Common myeloid progenitor, CD34-positive (primary cell): Measurements from ENCODE around the gene SLC23A1.

Experiments used
- CTCF ChIA-PET: fragments of 350-600 bp; sonication (Branson Sonifier 250); formaldehyde crosslinking; loops from one replicate; lab custom pipeline; 2021; ENCODE audit warnings: antibody characterized with exemption; lab: Charles Lee
- POLR2A ChIA-PET: fragments of 350-600 bp; sonication (Branson Sonifier 250); formaldehyde crosslinking; loops from one replicate; lab custom pipeline; 2021; ENCODE audit warnings: antibody characterized with exemption; lab: Charles Lee
- DNase-seq, 3 donors: peaks; one replicate each; pipeline versions ENCODE4 v3.0.0 to v3.0.0-alpha.2; 2013
- H3K27ac ChIP-seq, 2 experiments: 1 replicate in 1 of 2; 2 replicates in 1 of 2; pipeline ENCODE4 v1.7.0; 2013; ENCODE audit warnings: inconsistent platforms in 2 of 2, low read length in 2 of 2, mild to moderate bottlenecking in 2 of 2, low read depth in 1 of 2, moderate library complexity in 1 of 2; ENCODE audit not compliant: severe bottlenecking in 2 of 2, insufficient read depth in 1 of 2, poor library complexity in 1 of 2
- H3K27me3 ChIP-seq, 5 experiments: replicated peaks in 2 of 5; 1 replicate in 3 of 5; 2 replicates in 2 of 5; pipeline versions ENCODE4 v1.6.1 to v1.7.0; 2013; ENCODE audit warnings: low read length in 4 of 5, mild to moderate bottlenecking in 2 of 5, moderate library complexity in 2 of 5, inconsistent platforms in 1 of 5; ENCODE audit not compliant: insufficient read depth in 5 of 5, control insufficient read depth in 4 of 5
- H3K36me3 ChIP-seq, 4 experiments: 1 replicate in 2 of 4; 2 replicates in 2 of 4; pipeline versions ENCODE4 v1.6.1 to v1.7.0; 2013; ENCODE audit warnings: low read length in 3 of 4, control low read depth in 1 of 4, mild to moderate bottlenecking in 1 of 4; ENCODE audit not compliant: control insufficient read depth in 4 of 4, insufficient read depth in 4 of 4
- H3K4me1 ChIP-seq, 4 experiments: 1 replicate in 3 of 4; 2 replicates in 1 of 4; pipeline versions ENCODE4 v1.6.1 to v1.7.1; 2013; ENCODE audit warnings: low read length in 3 of 4, mild to moderate bottlenecking in 3 of 4, control low read depth in 1 of 4, inconsistent platforms in 1 of 4, moderate library complexity in 1 of 4; ENCODE audit not compliant: control insufficient read depth in 4 of 4, insufficient read depth in 4 of 4; ENCODE audit errors: control extremely low read depth in 1 of 4
- H3K4me3 ChIP-seq, 7 experiments: 1 replicate in 4 of 7; 2 replicates in 3 of 7; pipeline versions ENCODE4 v1.5.1 to v1.7.0; 2013; ENCODE audit warnings: mild to moderate bottlenecking in 7 of 7, low read length in 6 of 7, moderate library complexity in 6 of 7, inconsistent platforms in 2 of 7, low read depth in 2 of 7, control low read depth in 1 of 7; ENCODE audit not compliant: insufficient read depth in 4 of 7, control insufficient read depth in 1 of 7; ENCODE audit errors: extremely low read depth in 1 of 7
- H3K9me3 ChIP-seq, 5 experiments: 1 replicate in 4 of 5; 2 replicates in 1 of 5; pipeline versions ENCODE4 v1.6.1 to v1.7.1; 2013; ENCODE audit warnings: low read length in 4 of 5, mild to moderate bottlenecking in 2 of 5, inconsistent platforms in 1 of 5, low read depth in 1 of 5, moderate library complexity in 1 of 5; ENCODE audit not compliant: control insufficient read depth in 4 of 5, insufficient read depth in 2 of 5; ENCODE audit errors: control extremely low read depth in 1 of 5
- WGBS: methylation state at CpG from one replicate; pipeline ENCODE4 v1.1.5; 2013; ENCODE audit not compliant: insufficient coverage; 5-methylcytosine and 5-hydroxymethylcytosine counted together

The SLC23A1 gene

DNA sequence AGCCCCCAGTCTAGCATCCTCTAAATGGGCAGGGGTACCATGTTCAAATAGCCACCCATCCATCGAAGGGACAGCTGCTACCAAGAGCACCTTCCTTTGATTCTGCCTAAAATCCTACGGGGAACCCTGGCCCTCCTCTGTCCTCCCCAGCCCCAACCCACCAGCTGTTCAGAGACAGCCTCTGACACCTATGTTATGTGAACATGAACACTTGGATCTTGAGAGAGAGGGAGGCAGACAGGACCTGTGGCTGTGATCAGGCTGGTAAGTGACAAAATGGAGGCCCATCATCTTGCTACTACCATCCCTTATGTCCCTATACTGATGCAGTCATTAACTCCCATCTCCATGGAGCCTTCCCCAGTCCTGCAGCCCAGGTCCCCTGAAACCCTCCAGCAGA is 8.2 kb downstream of the SLC23A1 start:
- H3K4me1 ChIP-seq = peaks cover 0 to 7% (median 4%) of the 10 kb centered on the region in 4 experiments
- H3K27me3 ChIP-seq = no peaks in the 10 kb centered on the region
- peaks cover 9 to 39% (median 27%) of the 10 kb centered on the region in 4 experiments for H3K36me3 ChIP-seq
- no peak for DNase-seq
- ChIA-PET CTCF (interaction anchor here (1.0 to 4.2 kb wide), 6 partner anchors 10 to 86 kb away, joined by 3 to 43 read pairs (median 3); partner anchors contain the start of gene SLC23A1), POLR2A (no interaction called here)
- H3K4me3 ChIP-seq = no peak overlapping the region
- no peaks in the 10 kb centered on the region for H3K9me3 ChIP-seq
- 100% methylated on average over 2 of the region's 2 CpGs for WGBS
- no peak overlapping the region for H3K27ac ChIP-seq

DNA sequence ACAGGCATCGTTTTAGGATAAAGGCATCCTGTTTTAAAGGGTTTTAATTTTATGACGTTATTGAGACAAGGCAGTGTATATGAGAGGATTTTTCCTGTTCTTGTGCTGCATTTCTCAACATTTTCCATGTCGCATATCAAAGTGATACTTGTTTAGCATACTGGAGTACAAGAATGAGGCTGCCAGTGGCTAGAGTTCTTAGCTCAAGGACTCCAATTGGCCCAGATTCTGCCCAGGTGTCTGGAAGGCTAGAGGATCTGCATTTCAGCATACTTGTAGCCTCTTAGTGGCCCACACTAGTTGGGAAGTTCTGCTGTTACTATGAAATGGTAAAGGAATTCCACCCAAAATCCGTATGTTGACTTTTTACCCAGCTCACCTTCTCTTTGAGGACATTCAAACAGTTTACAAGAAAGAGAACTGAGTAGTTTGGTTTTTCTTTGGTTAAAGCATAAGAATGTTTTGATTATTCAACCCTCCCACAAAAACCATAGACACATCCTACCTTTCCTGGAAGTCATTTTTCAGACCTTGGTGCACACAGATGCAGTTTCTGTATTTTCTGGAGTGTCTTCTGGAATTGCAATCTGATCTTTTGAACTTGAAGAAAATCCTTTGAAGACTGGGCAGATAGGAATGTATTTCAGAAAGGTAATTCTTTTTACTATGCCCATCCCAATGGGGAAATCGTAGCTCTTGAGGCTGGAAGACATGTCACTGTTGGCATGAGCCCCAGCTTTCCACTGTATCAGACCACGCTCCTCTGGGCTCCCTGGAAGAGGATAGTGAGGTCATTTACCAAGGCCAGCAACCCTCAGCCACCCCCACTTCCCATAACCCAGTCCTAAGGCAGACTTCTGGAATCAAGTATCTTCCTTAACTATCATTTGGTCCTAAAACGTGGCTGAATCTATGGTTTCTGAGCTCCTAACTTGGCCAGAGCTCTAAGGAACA is 11.3 kb downstream of the SLC23A1 start:
- WGBS = 100% methylated on average over 4 of the region's 7 CpGs

DNA sequence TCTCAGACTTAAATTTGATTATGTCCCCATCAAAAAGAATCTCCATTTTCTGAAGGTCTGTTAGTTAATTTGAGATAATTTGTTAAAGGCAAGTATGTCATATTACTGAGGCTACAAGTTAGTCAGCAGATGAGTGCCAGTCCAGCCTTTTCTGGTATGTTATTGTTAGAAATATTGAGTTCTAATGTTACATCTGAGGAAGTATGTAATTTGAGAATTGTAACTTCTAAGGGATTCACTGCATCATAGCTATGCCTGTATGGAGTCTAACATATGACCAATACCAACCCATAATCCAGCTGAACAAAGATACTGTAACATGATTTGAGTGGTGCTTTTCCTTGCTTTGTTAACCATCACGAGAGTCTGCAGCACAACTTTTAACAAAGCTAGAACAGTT is 13.9 kb downstream of the SLC23A1 start:
- Histone ChIP-seq H3K4me3 (no peak overlapping the region), H3K27me3 (no peaks in the 10 kb centered on the region), H3K4me1 (peaks cover 0 to 7% (median 0%) of the 10 kb centered on the region in 4 experiments), H3K27ac (no peak overlapping the region), H3K9me3 (no peaks in the 10 kb centered on the region), H3K36me3 (peaks cover 22 to 69% (median 53%) of the 10 kb centered on the region in 4 experiments)
- CTCF ChIA-PET = interaction anchor here (0.9 to 6.1 kb wide), 8 partner anchors 9 to 80 kb away, joined by 3 to 48 read pairs (median 4); partner anchors contain the start of gene PAIP2
- no CpG with 5 or more reads among the region's 1 CpG for WGBS
- no peak for DNase-seq
- POLR2A ChIA-PET = interaction anchor here (1.5 to 2.1 kb wide), 2 partner anchors 19 to 22 kb away, joined by 4 to 5 read pairs; no protein-coding TSS in a partner anchor

More for the DNA sequence above, 11.3 kb downstream of the SLC23A1 start:
- Histone ChIP-seq H3K9me3 (no peaks in the 10 kb centered on the region), H3K4me3 (no peak overlapping the region), H3K4me1 (peaks cover 0 to 7% (median 0%) of the 10 kb centered on the region in 4 experiments), H3K27ac (no peak overlapping the region), H3K36me3 (peaks cover 11 to 53% (median 40%) of the 10 kb centered on the region in 4 experiments), H3K27me3 (no peaks in the 10 kb centered on the region)
- POLR2A ChIA-PET = interaction anchor here (0.6 kb wide), 1 partner anchor 11 kb away, joined by 6 read pairs; no protein-coding TSS in a partner anchor
- DNase-seq = no peak
- CTCF ChIA-PET = interaction anchor here (1.1 to 6.1 kb wide), 6 partner anchors 9 to 48 kb away, joined by 3 to 48 read pairs (median 7); partner anchors contain the start of genes PAIP2 and SPATA24

DNA sequence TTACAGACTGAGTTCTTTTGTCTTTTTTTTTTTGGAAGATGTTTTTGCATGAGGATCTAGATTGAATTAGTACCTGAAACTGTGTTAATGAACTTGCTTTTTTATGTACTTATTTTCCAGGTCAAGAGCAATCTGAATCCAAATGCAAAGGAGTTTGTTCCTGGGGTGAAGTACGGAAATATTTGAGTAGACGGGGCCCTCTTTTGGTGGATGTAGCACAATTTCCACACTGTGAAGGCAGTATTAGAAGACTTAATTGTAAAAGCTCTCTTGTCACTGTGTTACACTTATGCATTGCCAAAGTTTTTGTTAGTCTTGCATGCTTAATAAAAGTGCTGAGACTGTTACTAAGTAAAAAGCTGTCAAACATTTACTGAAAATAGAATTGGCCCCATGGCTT is 14.5 kb downstream of the SLC23A1 start:
- ChIA-PET POLR2A (interaction anchor here (0.7 to 2.1 kb wide), 3 partner anchors 22 to 230 kb away, joined by 3 to 7 read pairs (median 5); no protein-coding TSS in a partner anchor), CTCF (interaction anchor here (0.9 to 6.1 kb wide), 9 partner anchors 9 to 81 kb away, joined by 3 to 48 read pairs (median 4); partner anchors contain the start of gene PAIP2)
- H3K36me3 ChIP-seq = peaks cover 22 to 71% (median 55%) of the 10 kb centered on the region in 4 experiments
- 87% methylated on average over 2 of the region's 2 CpGs for WGBS
- peaks cover 0 to 7% (median 0%) of the 10 kb centered on the region in 4 experiments for H3K4me1 ChIP-seq
- H3K27ac ChIP-seq = no peak overlapping the region
- H3K27me3 ChIP-seq = no peaks in the 10 kb centered on the region
- H3K9me3 ChIP-seq = no peaks in the 10 kb centered on the region
- H3K4me3 ChIP-seq = no peak overlapping the region
- DNase-seq = peak in 2 of 3 donors; percentile 40 to 51

DNA sequence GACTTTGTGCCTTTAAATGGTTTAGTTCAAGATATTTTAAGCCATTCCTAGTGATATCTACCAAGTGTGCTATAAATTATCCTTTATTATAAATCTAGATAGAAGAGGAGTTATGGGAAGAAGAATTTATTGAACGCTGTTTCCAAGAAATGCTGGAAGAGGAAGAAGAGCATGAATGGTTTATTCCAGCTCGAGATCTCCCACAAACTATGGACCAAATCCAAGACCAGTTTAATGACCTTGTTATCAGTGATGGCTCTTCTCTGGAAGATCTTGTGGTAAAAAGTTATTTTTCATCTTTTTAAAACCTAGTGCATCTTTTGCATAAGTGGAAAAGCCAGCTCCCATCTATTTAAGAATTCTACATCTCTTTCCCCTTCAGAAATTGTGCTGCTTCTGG is 18.6 kb downstream of the SLC23A1 start:
- H3K36me3 ChIP-seq = peaks cover 11 to 56% (median 39%) of the 10 kb centered on the region in 4 experiments
- no peak overlapping the region for H3K4me3 ChIP-seq
- H3K27me3 ChIP-seq = no peaks in the 10 kb centered on the region
- DNase-seq = no peak
- no CpG with 5 or more reads among the region's 2 CpGs for WGBS
- no peaks in the 10 kb centered on the region for H3K9me3 ChIP-seq
- ChIA-PET CTCF (interaction anchor here (1.1 to 4.0 kb wide), 5 partner anchors 10 to 28 kb away, joined by 3 to 18 read pairs (median 4); partner anchors contain the start of gene PAIP2), POLR2A (no interaction called here)
- H3K27ac ChIP-seq = no peak overlapping the region
- no peaks in the 10 kb centered on the region for H3K4me1 ChIP-seq

DNA sequence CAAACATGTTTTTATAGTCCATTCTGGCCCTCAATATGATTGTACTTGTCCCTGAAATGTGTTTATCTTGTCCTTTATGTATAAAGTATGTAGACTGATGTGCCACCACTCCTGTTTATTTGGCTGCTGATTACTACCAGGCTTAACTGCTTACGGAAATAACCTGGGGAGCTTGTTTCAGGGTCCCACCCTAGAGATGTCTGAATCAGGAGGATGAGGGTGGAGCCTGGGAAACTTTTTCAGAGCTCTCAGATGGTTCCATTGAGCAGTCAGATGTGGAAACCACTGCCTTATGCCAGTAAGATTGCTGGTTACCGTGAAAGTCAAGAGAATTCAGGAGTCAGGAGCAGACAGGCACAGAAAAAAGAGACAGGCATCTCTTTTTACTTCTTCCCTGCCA is 19.2 kb downstream of the SLC23A1 start:
- DNase-seq = no peak
- POLR2A ChIA-PET = no interaction called here
- Histone ChIP-seq H3K36me3 (peaks cover 11 to 54% (median 37%) of the 10 kb centered on the region in 4 experiments), H3K4me1 (no peaks in the 10 kb centered on the region), H3K9me3 (no peaks in the 10 kb centered on the region), H3K4me3 (no peak overlapping the region), H3K27ac (no peak overlapping the region), H3K27me3 (no peaks in the 10 kb centered on the region)
- CTCF ChIA-PET = interaction anchor here (1.1 to 4.0 kb wide), 5 partner anchors 11 to 28 kb away, joined by 3 to 18 read pairs (median 4); partner anchors contain the start of gene PAIP2
- WGBS = 100% methylated on average over 1 of the region's 2 CpGs
